Neuronal stem cell (in vitro differentiated cells): ENCODE results near the gene MACROD2.

ENCODE experiments used
- DNase-seq: peaks from one replicate; pipeline ENCODE4 v3.0.0-alpha.2; 2013; ENCODE audit warnings: low spot score
- H2AFZ ChIP-seq: one replicate; pipeline ENCODE4 v1.6.1; 2013; ENCODE audit warnings: mild to moderate bottlenecking, low read length, inconsistent platforms
- H2AK5ac ChIP-seq: 2 replicates; pipeline ENCODE4 v1.6.1; 2013; ENCODE audit warnings: low read depth, mild to moderate bottlenecking, inconsistent platforms, low read length, moderate library complexity, mixed read lengths
- H2BK120ac ChIP-seq: 2 replicates; pipeline ENCODE4 v1.6.1; 2013; ENCODE audit warnings: low read depth, mild to moderate bottlenecking, inconsistent platforms, low read length, moderate library complexity, mixed read lengths
- H2BK12ac ChIP-seq: one replicate; pipeline ENCODE4 v1.6.1; 2013; ENCODE audit warnings: low read length, inconsistent platforms
- H2BK15ac ChIP-seq: 2 replicates; pipeline ENCODE4 v1.6.1; 2013; ENCODE audit warnings: mild to moderate bottlenecking, low read length, inconsistent platforms, mixed read lengths
- H2BK5ac ChIP-seq: one replicate; pipeline ENCODE4 v1.6.1; 2013; ENCODE audit warnings: inconsistent platforms, mild to moderate bottlenecking, low read length, moderate library complexity
- H3K14ac ChIP-seq: one replicate; pipeline ENCODE4 v1.6.1; 2013; ENCODE audit warnings: low read length, inconsistent platforms
- H3K18ac ChIP-seq: 2 replicates; pipeline ENCODE4 v1.6.1; 2013; ENCODE audit warnings: low read length, inconsistent platforms
- H3K23ac ChIP-seq: 2 replicates; pipeline ENCODE4 v1.6.1; 2013; ENCODE audit warnings: low read depth, mild to moderate bottlenecking, mixed read lengths, low read length, inconsistent platforms; ENCODE audit not compliant: poor library complexity
- H3K27ac ChIP-seq: replicated peaks from 3 replicates; pipeline ENCODE4 v1.5.1; 2013; ENCODE audit warnings: low read length, inconsistent platforms
- H3K27me3 ChIP-seq, 3 experiments: 2 replicates each; pipeline ENCODE4 v1.6.1; 2013; ENCODE audit warnings: low read length in 3 of 3, mild to moderate bottlenecking in 2 of 3, inconsistent platforms in 1 of 3, low read depth in 1 of 3, mixed read lengths in 1 of 3, moderate library complexity in 1 of 3; ENCODE audit not compliant: control insufficient read depth in 3 of 3, insufficient read depth in 3 of 3
- H3K36me3 ChIP-seq, 2 donors: replicated peaks in 1 of 2; 2 replicates each; pipeline ENCODE4 v1.6.1; 2013; ENCODE audit warnings: low read length in 2 of 2; ENCODE audit not compliant: control insufficient read depth in 2 of 2, insufficient read depth in 2 of 2
- H3K4ac ChIP-seq: 2 replicates; pipeline ENCODE4 v1.6.1; 2013; ENCODE audit warnings: inconsistent platforms, mild to moderate bottlenecking, low read length, moderate library complexity
- H3K4me1 ChIP-seq, 2 donors: 1 replicate in 1 of 2; 2 replicates in 1 of 2; pipeline ENCODE4 v1.6.1; 2013; ENCODE audit warnings: low read length in 2 of 2, low read depth in 1 of 2; ENCODE audit not compliant: control insufficient read depth in 2 of 2, insufficient read depth in 1 of 2
- H3K4me2 ChIP-seq: one replicate; pipeline ENCODE4 v1.6.1; 2013; ENCODE audit warnings: mild to moderate bottlenecking, low read length, inconsistent platforms; ENCODE audit not compliant: insufficient read depth, poor library complexity, severe bottlenecking
- H3K4me3 ChIP-seq, 2 donors: 2 replicates each; pipeline ENCODE4 v1.5.1; 2013; ENCODE audit warnings: low read length in 2 of 2, mild to moderate bottlenecking in 2 of 2, inconsistent platforms in 1 of 2, moderate library complexity in 1 of 2
- H3K79me1 ChIP-seq: one replicate; pipeline ENCODE4 v1.6.1; 2013; ENCODE audit warnings: low read depth, mild to moderate bottlenecking, inconsistent platforms, low read length, moderate library complexity
- H3K9ac ChIP-seq: one replicate; pipeline ENCODE4 v1.6.1; 2013; ENCODE audit warnings: mild to moderate bottlenecking, low read depth, low read length, inconsistent platforms; ENCODE audit not compliant: poor library complexity
- H3K9me3 ChIP-seq, 2 donors: replicated peaks in 1 of 2; 2 replicates each; pipeline versions ENCODE3 to v1.6.1; 2013; ENCODE audit warnings: low read length in 2 of 2, mild to moderate bottlenecking in 2 of 2, inconsistent platforms in 1 of 2, low read depth in 1 of 2, mixed read lengths in 1 of 2, moderate library complexity in 1 of 2; ENCODE audit not compliant: control insufficient read depth in 2 of 2, insufficient read depth in 1 of 2
- H4K8ac ChIP-seq: one replicate; pipeline ENCODE4 v1.6.1; 2013; ENCODE audit warnings: low read depth, mild to moderate bottlenecking, inconsistent platforms, low read length, moderate library complexity
- H4K91ac ChIP-seq: one replicate; pipeline ENCODE4 v1.6.1; 2013; ENCODE audit warnings: low read length, low read depth, mild to moderate bottlenecking, inconsistent platforms; ENCODE audit not compliant: poor library complexity
- WGBS, 2 donors: extraction: QIAGEN DNeasy Blood & Tissue Kit; methylation state at CpG; one replicate each; pipeline ENCODE4 v1.1.7; 2013; ENCODE audit warnings: missing lambda C conversion rate in 2 of 2, mixed read lengths in 1 of 2; ENCODE audit not compliant: insufficient read length in 2 of 2, insufficient replicate concordance in 1 of 2; ENCODE audit errors: extremely low coverage in 2 of 2; 5-methylcytosine and 5-hydroxymethylcytosine counted together

Gene MACROD2

GRCh38 chr20:14643556-14643955, 648.2 kb downstream of the MACROD2 start:
- Histone ChIP-seq H3K27ac (no peak overlapping the region), H3K4me3 (no peak overlapping the region), H3K9ac (no peak overlapping the region), H3K4ac (no peak overlapping the region), H2BK5ac (no peak overlapping the region), H4K91ac (no peak overlapping the region), H4K8ac (no peak overlapping the region), H3K14ac (no peak overlapping the region), H2BK12ac (no peak overlapping the region), H3K4me1 (no peaks in the 10 kb centered on the region), H3K4me2 (no peak overlapping the region), H3K9me3 (peaks cover 0 to 13% of the 10 kb centered on the region in 2 donors), H2AK5ac (no peak overlapping the region), H3K27me3 (no peaks in the 10 kb centered on the region), H2AFZ (no peak overlapping the region), H3K79me1 (no peaks in the 10 kb centered on the region), H2BK15ac (no peak overlapping the region), H3K18ac (no peak overlapping the region), H3K23ac (no peak overlapping the region), H3K36me3 (no peaks in the 10 kb centered on the region), H2BK120ac (no peak overlapping the region)
- no CpG with 5 or more reads among the region's 1 CpG for WGBS, 2 donors
- DNase-seq = no peak

- Histone ChIP-seq H3K4ac (no peak overlapping the region), H2BK12ac (no peak overlapping the region), H3K18ac (no peak overlapping the region), H2BK15ac (no peak overlapping the region), H2AK5ac (no peak overlapping the region), H4K8ac (no peak overlapping the region), H2BK5ac (no peak overlapping the region), H2BK120ac (no peak overlapping the region), H2AFZ (no peak overlapping the region), H3K23ac (no peak overlapping the region), H3K36me3 (no peaks in the 10 kb centered on the region), H3K27me3 (no peaks in the 10 kb centered on the region), H3K4me3 (no peak overlapping the region), H3K27ac (no peak overlapping the region), H3K4me2 (no peak overlapping the region), H3K79me1 (no peaks in the 10 kb centered on the region), H4K91ac (no peak overlapping the region), H3K9me3 (peaks cover 0 to 13% of the 10 kb centered on the region in 2 donors), H3K9ac (no peak overlapping the region), H3K14ac (no peak overlapping the region), H3K4me1 (no peaks in the 10 kb centered on the region)
- WGBS, 2 donors = no CpG with 5 or more reads among the region's 2 CpGs
- no peak for DNase-seq
These were observed 649.2 kb downstream of the MACROD2 start for GRCh38 chr20:14644306-14645097.

- Histone ChIP-seq H3K9ac (no peak overlapping the region), H2AFZ (peak overlapping the region; percentile 4), H3K27ac (no peak overlapping the region), H3K18ac (no peak overlapping the region), H2BK120ac (no peak overlapping the region), H3K27me3 (no peaks in the 10 kb centered on the region), H2AK5ac (no peak overlapping the region), H2BK5ac (no peak overlapping the region), H3K4ac (no peak overlapping the region), H3K9me3 (peaks cover 0 to 7% of the 10 kb centered on the region in 2 donors), H2BK12ac (no peak overlapping the region), H4K8ac (no peak overlapping the region), H4K91ac (no peak overlapping the region), H3K79me1 (no peaks in the 10 kb centered on the region), H3K23ac (no peak overlapping the region), H3K4me1 (peaks cover 0 to 3% of the 10 kb centered on the region in 2 donors), H3K4me3 (no peak overlapping the region), H3K14ac (no peak overlapping the region), H2BK15ac (no peak overlapping the region), H3K4me2 (no peak overlapping the region), H3K36me3 (no peaks in the 10 kb centered on the region)
- WGBS, 2 donors = no CpG with 5 or more reads among the region's 1 CpG
- no peak for DNase-seq
These were observed 651.7 kb downstream of the MACROD2 start for GRCh38 chr20:14647016-14647415.

DNA sequence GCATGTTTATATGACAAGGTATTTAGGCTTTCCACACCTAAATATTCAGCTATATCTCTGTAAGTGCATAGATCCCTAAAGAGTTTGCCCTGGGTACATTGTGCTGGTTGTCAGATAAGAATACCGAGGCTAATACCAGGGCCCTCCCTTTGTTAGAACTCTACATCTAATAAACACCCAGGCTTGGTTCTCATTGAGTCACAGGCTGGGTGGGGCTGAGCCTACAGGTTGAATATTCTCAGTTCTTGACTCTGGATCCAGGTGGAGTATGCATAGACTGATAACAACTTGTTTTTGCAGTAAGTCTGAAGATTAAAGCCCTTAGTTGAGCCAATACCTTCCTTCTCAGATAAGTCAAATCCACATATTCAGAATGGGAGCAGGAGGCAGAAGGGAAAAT, 654.3 kb downstream of the MACROD2 start:
- H4K91ac ChIP-seq = no peak overlapping the region
- no peaks in the 10 kb centered on the region for H3K79me1 ChIP-seq
- peaks cover 0 to 3% of the 10 kb centered on the region in 2 donors for H3K4me1 ChIP-seq
- no peak overlapping the region for H2BK5ac ChIP-seq
- no peak overlapping the region for H2BK120ac ChIP-seq
- H3K9me3 ChIP-seq = no peaks in the 10 kb centered on the region
- no peak for DNase-seq
- no peak overlapping the region for H2BK15ac ChIP-seq
- no peak overlapping the region for H3K4me3 ChIP-seq
- H3K14ac ChIP-seq = no peak overlapping the region
- H2AFZ ChIP-seq = no peak overlapping the region
- WGBS, 2 donors = no CpG with 5 or more reads among the region's 1 CpG
- no peak overlapping the region for H3K23ac ChIP-seq
- H3K18ac ChIP-seq = no peak overlapping the region
- H3K9ac ChIP-seq = no peak overlapping the region
- no peak overlapping the region for H3K4ac ChIP-seq
- H3K4me2 ChIP-seq = no peak overlapping the region
- no peak overlapping the region for H2BK12ac ChIP-seq
- no peak overlapping the region for H2AK5ac ChIP-seq
- H3K27ac ChIP-seq = no peak overlapping the region
- H3K36me3 ChIP-seq = no peaks in the 10 kb centered on the region
- no peak overlapping the region for H4K8ac ChIP-seq
- H3K27me3 ChIP-seq = no peaks in the 10 kb centered on the region
